DOHH2 (cell line): ENCODE data around the gene ATP2B3.

Source experiments
- H3F3A ChIP-seq: fragments of 200-600 bp; sonication (generic), shearing (Covaris generic); 2 replicates; pipeline ENCODE4 v1.6.0; 2016; ENCODE audit warnings: antibody characterized with exemption, mild to moderate bottlenecking; ENCODE audit not compliant: control insufficient read depth, insufficient read depth
- H3K27ac ChIP-seq: fragments of 200-600 bp; sonication (generic); 2 replicates; pipeline ENCODE4 v1.5.1; 2014; ENCODE audit warnings: low read depth, mild to moderate bottlenecking, low read length, moderate library complexity
- H3K27me3 ChIP-seq: fragments of 200-600 bp; sonication (generic); 2 replicates; pipeline ENCODE4 v1.6.1; 2014; ENCODE audit warnings: mild to moderate bottlenecking, low read length, mixed read lengths; ENCODE audit not compliant: control insufficient read depth
- H3K36me3 ChIP-seq: fragments of 200-600 bp; sonication (generic); 2 replicates; pipeline ENCODE4 v1.6.1; 2014; ENCODE audit warnings: mild to moderate bottlenecking, low read length, moderate library complexity, mixed read lengths; ENCODE audit not compliant: control insufficient read depth
- H3K4me1 ChIP-seq: fragments of 200-600 bp; sonication (generic); 2 replicates; pipeline ENCODE4 v1.6.1; 2014; ENCODE audit warnings: mild to moderate bottlenecking, low read length, mixed read lengths; ENCODE audit not compliant: control insufficient read depth
- H3K4me2 ChIP-seq: fragments of 200-600 bp; sonication (generic); 2 replicates; pipeline ENCODE4 v1.6.0; 2014; ENCODE audit warnings: mild to moderate bottlenecking, low read length, moderate library complexity
- H3K4me3 ChIP-seq: fragments of 200-600 bp; sonication (generic); 2 replicates; pipeline ENCODE4 v1.5.1; 2014; ENCODE audit warnings: mild to moderate bottlenecking, low read length, mixed read lengths
- H3K79me2 ChIP-seq: fragments of 200-600 bp; sonication (generic); 2 replicates; pipeline ENCODE4 v1.6.1; 2014; ENCODE audit warnings: mild to moderate bottlenecking, low read length, mixed read lengths; ENCODE audit not compliant: control insufficient read depth
- H3K9me2 ChIP-seq: fragments of 200-600 bp; sonication (generic); replicated peaks from 2 replicates; pipeline ENCODE4 v1.6.1; 2014; ENCODE audit warnings: mild to moderate bottlenecking, low read length, mixed read lengths; ENCODE audit not compliant: control insufficient read depth
- H3K9me3 ChIP-seq: fragments of 200-600 bp; sonication (generic); 2 replicates; pipeline ENCODE4 v1.6.1; 2014; ENCODE audit warnings: antibody characterized with exemption, low read length, mixed read lengths; ENCODE audit not compliant: control insufficient read depth, insufficient read depth
- H4K20me1 ChIP-seq: fragments of 200-600 bp; sonication (generic); 2 replicates; pipeline ENCODE4 v1.6.0; 2014; ENCODE audit warnings: low read depth, mild to moderate bottlenecking, antibody characterized with exemption, low read length, moderate library complexity; ENCODE audit not compliant: control insufficient read depth, insufficient read depth
- EZH2phosphoT487 ChIP-seq: fragments of 200-600 bp; sonication (generic); IDR thresholded peaks from 2 replicates; pipeline ENCODE4 v1.6.1; 2017; ENCODE audit warnings: borderline replicate concordance, mild to moderate bottlenecking, antibody characterized with exemption, low read length, moderate library complexity, mixed read lengths
- TF ChIP-seq, protein P1 (sequence below): fragments of 200-600 bp; sonication (generic); IDR thresholded peaks from one replicate; pipeline ENCODE4 v1.5.1; 2014; ENCODE audit warnings: antibody characterized with exemption, mild to moderate bottlenecking, low read depth, low read length; ENCODE audit not compliant: poor library complexity, severe bottlenecking

ATP2B3 gene

DNA sequence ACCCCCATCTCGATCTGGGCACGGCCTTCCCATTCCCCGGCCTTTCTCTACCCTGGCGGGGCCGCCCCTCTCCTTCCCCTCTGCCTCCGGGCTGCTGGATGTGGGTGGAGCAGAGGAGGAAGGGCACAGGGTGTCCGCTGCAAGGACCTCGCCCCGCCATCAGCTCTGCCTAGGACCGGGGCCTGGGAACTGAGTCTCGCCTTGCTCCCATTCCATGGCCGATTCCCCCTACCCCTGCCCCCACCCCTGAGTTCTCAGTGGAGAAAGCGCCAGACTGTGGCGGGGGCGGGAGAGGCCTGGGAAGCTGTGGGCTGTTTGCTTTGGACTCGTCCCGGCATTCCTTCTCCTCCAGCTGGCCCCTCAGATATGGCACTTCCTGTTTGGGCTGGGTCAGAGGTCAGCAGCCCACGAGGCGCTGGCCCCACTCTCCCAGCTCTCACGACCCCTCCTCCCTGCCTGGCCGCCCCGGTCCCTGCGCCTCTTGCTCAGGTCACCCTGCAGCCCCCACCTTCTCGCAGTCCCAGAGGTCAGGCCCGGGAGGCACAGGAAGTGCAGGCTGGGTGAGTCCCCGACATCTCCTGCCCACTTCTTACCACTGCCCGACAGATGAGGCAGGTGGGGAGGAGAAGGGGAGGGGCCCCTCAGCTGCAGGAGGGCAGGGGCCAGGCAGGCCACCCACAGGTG is 29.1 kb upstream of the ATP2B3 start:
- Histone ChIP-seq H3K9me3 (no peaks in the 10 kb centered on the region), H3K4me2 (no peak overlapping the region)

DNA sequence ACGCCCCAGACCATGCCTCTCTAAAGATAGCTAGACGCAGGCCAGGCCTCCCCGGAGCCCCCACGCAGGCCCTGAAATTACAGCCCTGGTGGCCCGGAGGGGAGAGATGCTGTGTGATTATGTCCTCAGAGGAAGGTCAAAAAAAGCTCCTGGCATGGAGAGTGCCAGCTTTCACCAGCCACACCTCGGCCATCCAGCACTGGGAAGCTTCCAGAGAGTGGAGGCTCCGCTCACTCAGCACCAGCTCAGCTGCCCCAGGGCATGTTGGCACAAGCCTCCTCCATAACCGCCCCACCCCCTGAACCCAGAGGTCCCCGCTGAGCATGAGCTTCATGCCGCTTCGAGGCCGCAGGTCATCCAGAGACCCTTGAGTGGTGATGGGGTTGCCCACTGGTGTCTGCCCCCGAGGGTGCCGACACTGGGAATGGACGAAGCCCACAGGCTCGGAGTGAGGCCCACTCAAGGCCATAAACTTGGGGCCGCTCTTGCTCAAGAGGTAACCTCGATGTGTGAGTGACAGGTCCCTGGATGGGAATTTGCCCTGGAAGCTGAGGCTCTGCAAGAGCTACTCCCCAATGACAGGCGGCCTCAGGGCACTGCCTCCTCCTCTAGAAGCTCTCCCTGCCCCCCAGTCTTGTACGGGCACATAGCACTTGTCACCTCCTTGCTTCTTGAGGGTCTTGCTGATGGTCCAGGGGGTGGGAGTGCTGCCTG is 27.1 kb upstream of the ATP2B3 start:
- H3K27ac ChIP-seq = no peak overlapping the region
- no peak overlapping the region for H3K4me2 ChIP-seq
- TF ChIP-seq EZH2phosphoT487 = no peak
- H3K36me3 ChIP-seq = no peaks in the 10 kb centered on the region
- H3K4me1 ChIP-seq = no peaks in the 10 kb centered on the region
- H3K9me3 ChIP-seq = no peaks in the 10 kb centered on the region
- H3K4me3 ChIP-seq = no peak overlapping the region
- no peaks in the 10 kb centered on the region for H3K27me3 ChIP-seq
- H4K20me1 ChIP-seq = no peaks in the 10 kb centered on the region
- H3K79me2 ChIP-seq = no peaks in the 10 kb centered on the region
- no peaks in the 10 kb centered on the region for H3K9me2 ChIP-seq
- H3F3A ChIP-seq = no peaks in the 10 kb centered on the region

More for the DNA sequence above, 29.1 kb upstream of the ATP2B3 start:
- no peaks in the 10 kb centered on the region for H3K9me2 ChIP-seq
- no peaks in the 10 kb centered on the region for H3K79me2 ChIP-seq
- H3K27ac ChIP-seq = no peak overlapping the region
- no peak overlapping the region for H3K4me3 ChIP-seq
- H3K4me1 ChIP-seq = no peaks in the 10 kb centered on the region
- H4K20me1 ChIP-seq = no peaks in the 10 kb centered on the region
- H3K36me3 ChIP-seq = no peaks in the 10 kb centered on the region
- TF ChIP-seq, protein P1, sequence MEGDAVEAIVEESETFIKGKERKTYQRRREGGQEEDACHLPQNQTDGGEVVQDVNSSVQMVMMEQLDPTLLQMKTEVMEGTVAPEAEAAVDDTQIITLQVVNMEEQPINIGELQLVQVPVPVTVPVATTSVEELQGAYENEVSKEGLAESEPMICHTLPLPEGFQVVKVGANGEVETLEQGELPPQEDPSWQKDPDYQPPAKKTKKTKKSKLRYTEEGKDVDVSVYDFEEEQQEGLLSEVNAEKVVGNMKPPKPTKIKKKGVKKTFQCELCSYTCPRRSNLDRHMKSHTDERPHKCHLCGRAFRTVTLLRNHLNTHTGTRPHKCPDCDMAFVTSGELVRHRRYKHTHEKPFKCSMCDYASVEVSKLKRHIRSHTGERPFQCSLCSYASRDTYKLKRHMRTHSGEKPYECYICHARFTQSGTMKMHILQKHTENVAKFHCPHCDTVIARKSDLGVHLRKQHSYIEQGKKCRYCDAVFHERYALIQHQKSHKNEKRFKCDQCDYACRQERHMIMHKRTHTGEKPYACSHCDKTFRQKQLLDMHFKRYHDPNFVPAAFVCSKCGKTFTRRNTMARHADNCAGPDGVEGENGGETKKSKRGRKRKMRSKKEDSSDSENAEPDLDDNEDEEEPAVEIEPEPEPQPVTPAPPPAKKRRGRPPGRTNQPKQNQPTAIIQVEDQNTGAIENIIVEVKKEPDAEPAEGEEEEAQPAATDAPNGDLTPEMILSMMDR = no peak
- no peak for TF ChIP-seq EZH2phosphoT487
- H3F3A ChIP-seq = no peaks in the 10 kb centered on the region
- H3K27me3 ChIP-seq = no peaks in the 10 kb centered on the region

DNA sequence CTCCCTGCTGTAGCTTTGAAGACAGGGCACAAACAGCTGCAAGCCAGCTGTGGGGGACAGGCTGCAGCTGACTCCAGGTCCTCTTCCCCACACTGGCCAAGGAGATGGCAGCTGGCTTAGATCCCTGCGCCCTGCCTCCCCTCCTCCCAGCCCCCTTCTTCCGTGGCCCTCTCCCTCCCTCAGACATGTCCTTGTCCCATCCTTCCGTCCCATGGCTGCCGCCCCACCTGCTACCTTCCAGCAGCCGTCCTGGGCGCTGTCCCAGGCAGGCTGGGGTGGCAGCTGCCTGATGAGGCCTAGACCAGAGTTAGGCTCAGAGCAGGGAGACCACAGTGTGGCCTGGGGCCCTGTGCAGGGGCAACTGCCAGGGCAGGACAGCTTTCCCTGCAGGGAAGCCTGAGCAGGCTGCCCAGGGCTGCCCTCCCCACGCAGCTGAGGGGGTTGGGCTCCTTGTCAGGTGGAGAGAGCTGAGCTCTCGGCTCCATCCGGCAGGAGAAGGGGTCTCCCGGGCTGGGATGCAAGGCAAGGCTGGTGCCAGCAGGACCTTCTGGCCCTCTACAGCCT is 26.0 kb upstream of the ATP2B3 start:
- H3K4me3 ChIP-seq = no peak overlapping the region
- H3K79me2 ChIP-seq = no peaks in the 10 kb centered on the region
- H4K20me1 ChIP-seq = no peaks in the 10 kb centered on the region
- no peaks in the 10 kb centered on the region for H3K9me3 ChIP-seq
- no peaks in the 10 kb centered on the region for H3K27me3 ChIP-seq
- TF ChIP-seq, protein P1 = no peak
- TF ChIP-seq EZH2phosphoT487 = no peak
- no peaks in the 10 kb centered on the region for H3F3A ChIP-seq
- no peak overlapping the region for H3K4me2 ChIP-seq
- H3K27ac ChIP-seq = no peak overlapping the region
- no peaks in the 10 kb centered on the region for H3K36me3 ChIP-seq
- H3K9me2 ChIP-seq = no peaks in the 10 kb centered on the region
- no peaks in the 10 kb centered on the region for H3K4me1 ChIP-seq

DNA sequence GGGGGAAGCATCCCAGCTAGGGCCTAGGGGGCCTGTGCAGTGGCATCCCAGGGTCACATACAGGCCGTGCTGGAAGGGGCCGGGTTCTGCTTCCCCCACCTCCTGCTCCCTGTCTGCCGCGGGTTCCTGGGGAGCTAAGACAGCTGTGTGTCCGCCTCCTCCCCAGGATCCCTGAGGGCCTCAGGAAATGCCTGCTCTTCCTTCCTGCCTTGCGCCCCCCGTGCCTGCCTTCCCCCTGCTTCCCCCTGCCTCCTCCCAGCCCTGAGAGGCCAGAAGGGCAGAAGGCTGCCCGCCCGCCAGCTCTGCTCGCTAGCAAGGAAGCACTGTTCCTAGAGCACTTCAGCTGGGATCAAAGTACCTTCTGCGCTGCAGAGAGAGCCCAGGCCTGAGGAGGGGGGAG is 25.5 kb upstream of the ATP2B3 start:
- Histone ChIP-seq H3K27me3 (no peaks in the 10 kb centered on the region), H3K9me2 (no peaks in the 10 kb centered on the region), H3K27ac (no peak overlapping the region), H3K4me3 (no peak overlapping the region), H4K20me1 (no peaks in the 10 kb centered on the region), H3K4me1 (no peaks in the 10 kb centered on the region), H3K79me2 (no peaks in the 10 kb centered on the region), H3K9me3 (no peaks in the 10 kb centered on the region), H3K36me3 (no peaks in the 10 kb centered on the region), H3K4me2 (no peak overlapping the region), H3F3A (no peaks in the 10 kb centered on the region)
- no peak for TF ChIP-seq EZH2phosphoT487
- TF ChIP-seq, protein P1 = no peak
